NCI-H2107 treated with DMSO at 0.1 percent for 48 hours (cell line): ENCODE results near the gene TMCC1.
A peak's percentile ranks its signal among the peaks of the same experiment; 100 is the strongest.

Source experiments
- DNase-seq: peaks from one replicate; lab custom pipeline; 2025; ENCODE audit not compliant: unreplicated experiment; lab: John Stamatoyannopoulos, UW

Gene TMCC1

GRCh38 chr3:129627350-129628168 lies 266.0 kb downstream of the TMCC1 start:
- DNase-seq: peak; percentile 89

- DNase-seq: no peak
Observed at GRCh38 chr3:129626744-129627349, 266.7 kb downstream of the TMCC1 start.

DNA sequence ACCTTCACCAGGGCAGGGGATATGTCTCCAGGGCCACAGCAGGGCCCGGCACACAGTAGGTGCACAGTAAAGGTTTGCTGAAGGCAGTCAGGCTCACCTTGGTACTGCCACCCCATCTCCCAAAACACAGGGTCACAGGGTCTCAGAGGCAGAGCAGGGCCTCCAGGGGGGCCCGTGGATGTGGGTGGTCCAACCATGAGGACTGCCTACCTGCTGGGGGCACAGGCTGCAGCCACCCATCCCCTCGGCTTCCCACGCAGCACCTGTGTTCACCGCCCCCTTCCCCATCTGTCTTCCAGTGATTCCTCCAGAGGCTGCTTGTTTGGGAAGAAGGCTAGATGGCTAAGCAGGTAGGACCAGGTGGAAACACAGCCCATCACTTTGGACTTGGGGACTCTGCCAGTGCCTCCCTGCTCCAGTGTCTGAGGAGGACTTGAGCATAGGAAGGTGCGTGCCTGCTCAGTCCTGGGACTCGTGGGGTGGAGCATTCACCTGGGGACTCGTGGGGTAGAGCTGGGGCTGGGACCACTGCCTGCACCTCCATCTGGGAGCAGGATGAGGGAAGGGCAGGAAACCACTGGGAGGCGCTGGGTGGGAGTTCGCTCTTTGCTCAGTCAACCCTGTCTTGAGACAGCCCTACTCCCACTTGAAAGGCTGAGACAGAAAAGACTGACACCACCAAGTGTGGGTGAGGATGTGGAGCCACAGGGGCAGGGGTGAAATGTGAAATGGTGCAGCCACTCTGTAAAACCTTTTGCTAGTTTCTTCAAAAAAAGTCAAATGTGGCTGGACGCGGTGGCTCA lies 268.2 kb downstream of the TMCC1 start:
- no peak for DNase-seq

DNA sequence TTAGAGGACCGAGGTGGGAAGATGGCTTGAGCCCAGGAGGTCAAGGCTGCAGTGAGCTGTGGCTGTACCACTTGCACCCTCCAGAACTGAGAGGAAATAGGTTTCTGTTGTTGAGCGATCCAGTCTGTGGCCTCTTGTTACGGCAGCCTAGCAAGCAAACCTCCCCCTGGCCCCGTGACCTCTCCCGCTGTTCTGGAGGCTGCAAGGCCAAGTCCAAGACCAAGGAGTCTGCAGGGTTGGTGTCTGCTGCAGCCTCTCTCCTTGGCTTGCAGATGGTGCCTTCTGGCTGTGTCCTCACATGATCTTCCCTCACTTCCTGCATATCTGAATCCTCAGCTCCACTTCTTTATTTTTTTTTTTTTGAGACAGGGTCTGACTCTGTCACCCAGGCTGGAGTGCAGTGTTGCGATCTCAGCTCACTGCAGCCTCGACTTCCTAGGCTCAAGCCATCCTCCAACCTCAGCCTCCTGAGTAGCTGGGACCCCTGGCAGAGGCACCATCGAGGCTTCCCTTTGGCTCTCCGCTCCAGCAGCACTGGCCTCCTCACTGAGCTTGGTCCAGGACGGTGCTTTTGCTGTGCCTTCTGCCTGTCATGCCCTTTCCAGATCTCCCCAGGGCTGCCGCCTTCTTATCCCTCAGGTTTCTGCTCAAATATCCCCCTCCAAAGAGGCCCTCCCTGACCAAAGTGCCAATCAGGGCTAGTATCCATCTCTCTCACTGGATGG lies 269.0 kb downstream of the TMCC1 start:
- DNase-seq: no peak

DNA sequence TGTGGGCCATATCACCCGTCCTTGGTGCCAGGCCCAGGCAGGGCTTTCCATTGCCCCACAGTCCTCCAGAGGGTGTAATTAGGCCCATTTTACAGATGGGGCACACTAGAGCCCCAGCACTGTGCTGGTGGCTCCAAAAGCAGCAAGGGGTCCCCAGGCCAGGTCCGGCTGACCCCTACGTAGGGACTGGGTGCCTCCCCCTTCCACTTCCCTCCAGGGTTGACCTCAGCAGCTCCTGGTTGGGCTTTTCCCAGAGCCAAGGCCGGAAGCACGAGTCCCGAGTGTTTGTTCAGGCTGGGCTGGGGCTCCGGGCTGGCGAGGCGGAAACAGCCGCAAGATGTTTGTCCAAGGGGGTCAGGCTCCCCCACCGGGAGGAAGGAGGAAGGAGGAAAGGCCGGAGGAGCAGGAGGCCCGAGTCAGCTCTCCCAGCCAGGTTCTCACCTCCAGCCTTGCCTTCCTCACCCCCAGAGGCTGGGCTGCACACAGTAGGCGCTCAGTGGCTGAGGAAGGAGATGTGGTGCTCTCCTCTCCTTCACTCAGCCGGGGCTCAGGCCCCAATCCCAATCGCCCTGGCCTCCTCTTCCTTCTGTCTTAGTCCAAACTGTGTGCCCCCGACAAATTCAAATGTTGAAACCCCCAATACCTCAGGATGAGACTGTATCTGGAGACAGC lies 269.9 kb downstream of the TMCC1 start:
- no peak for DNase-seq

- DNase-seq: no peak
Observed at GRCh38 chr3:129622933-129623332, 270.6 kb downstream of the TMCC1 start.

- DNase-seq: no peak
Observed at GRCh38 chr3:129622226-129622874, 271.2 kb downstream of the TMCC1 start.

- no peak for DNase-seq
Observed at GRCh38 chr3:129621626-129622225, 271.8 kb downstream of the TMCC1 start.

DNA sequence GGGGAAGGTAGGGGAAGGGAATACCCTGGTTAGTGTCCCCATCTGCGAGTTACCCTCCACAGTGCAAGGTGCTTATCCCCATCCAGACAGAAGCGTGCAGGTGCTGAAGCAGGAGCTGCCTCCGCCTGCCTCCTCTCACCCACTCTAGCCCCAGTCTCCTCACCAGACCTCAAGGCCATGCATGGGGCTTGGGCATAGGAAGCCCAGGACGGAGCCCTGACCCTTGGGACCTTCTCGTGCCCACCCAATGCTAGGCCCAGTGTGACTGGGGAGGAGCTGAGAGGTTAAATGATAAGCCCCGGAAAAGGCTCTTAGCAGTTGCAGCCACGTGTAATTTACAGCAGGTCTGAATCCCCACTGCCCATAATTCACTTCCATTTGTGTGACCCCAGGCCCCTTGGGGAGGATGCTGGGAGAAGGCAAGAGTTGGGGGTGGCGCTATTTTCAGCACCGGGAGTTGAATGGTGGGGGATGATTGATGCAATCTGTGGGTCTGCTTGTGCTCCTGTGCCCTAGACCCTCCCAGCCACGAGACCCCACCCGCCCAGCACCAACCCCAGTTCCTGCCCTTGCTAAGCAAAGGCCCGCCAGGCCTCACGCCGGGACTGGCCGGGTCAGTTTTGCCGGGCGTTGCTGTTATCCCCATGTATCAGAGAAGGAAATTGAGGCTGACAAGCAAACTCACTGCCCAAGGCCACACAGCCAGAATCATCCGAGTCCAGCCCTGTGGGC lies 272.5 kb downstream of the TMCC1 start:
- no peak for DNase-seq

DNA sequence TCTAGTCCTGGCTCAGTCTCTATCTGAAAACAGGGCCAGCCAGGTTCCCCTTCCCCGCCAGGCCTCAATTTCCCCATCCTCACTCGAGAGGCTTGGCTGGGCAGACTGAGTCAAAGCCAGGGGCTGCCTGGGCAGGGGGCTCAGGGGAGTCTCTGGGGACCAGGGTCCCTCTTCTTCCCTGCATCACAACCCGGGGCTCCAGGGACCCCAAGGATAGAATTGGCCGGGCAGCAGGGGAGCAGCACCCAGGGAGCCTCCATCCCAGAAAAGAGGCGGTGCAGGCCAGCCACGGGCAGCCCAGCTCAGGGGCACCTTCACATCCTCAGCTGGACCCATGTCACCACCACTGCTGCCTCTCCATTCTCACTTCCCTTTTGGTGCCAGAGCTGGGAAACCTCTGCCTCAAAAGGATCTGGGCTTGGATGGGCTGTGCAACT lies 273.8 kb downstream of the TMCC1 start:
- DNase-seq: no peak

DNA sequence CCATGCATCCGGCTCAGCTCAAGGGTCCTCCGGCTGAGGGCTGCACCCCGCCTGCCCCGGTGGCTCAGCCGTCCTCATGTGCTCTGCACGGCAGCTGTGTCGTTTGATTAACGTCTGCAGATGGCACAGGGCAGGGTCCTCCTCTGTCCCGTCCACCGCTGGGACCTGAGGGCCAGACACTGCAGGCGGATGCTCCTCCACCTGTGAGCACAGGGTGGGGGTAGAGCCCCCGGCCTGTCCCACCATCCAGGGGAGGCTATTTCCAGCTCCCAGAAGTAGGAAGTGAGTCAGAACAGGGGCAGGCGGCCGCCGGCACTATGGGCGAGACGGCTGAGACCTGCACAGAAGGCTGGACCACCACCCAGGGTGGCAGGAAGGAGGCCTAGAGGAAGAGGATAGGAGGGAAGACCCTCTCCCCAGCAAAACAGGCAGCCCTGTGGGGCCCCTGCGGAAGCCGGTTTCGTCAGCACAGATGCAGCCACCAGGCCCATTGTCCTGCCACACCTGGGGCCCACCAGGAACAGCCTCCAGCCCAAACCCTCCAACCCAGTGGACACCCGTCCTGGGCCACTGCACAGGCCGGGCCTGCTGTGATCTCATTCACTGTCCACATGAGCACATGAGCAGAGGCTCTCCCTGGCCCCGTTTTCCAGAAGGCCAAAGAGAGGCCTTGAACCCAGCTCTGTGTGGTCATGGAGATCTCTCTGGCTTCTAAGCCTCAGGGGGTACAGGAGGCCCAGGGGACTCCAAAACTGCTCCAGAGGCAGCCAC lies 274.4 kb downstream of the TMCC1 start:
- no peak for DNase-seq

- DNase-seq: no peak
Observed at GRCh38 chr3:129618186-129618820, 275.2 kb downstream of the TMCC1 start.

DNA sequence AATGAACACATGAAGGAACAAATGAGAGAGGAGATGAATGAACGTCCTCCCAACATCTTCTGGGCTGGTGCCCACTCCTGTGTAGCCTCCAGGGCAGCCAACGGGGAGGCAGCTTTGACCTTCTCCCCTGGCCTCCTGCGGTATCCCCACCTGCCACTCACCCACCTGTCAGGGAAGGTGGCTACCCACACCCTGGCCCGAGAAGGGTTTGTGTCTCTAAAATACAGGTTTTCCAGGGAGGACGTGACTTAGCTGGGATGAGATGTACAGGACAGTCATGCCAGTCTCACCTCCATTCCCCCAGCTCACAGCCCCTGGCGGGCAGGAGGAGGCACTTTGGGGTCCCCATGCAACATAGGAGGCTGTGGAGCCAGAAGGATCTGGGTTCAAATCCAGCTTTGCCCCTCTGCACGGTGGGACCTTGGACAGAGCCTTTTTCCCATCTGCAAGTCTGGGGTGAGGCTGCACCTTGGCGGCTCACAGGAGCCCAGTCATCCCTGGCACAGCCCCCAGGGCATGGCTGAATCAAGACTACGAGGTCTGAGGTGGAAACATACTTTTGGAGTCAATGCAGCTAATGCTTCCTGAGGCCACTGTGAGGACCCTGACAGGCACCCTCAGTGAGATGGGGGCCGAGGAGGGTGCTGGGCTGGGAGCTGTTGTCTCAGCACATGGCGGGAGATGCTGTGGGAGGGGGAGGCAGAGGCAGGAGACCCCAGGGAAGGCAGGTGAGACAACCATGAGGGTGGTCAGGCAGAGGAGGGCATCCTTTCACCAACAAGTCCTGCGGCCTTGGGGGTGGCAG lies 275.9 kb downstream of the TMCC1 start:
- no peak for DNase-seq

GRCh38 chr3:129616713-129617112 lies 276.8 kb downstream of the TMCC1 start:
- no peak for DNase-seq

GRCh38 chr3:129616291-129616690 lies 277.2 kb downstream of the TMCC1 start:
- no peak for DNase-seq

DNA sequence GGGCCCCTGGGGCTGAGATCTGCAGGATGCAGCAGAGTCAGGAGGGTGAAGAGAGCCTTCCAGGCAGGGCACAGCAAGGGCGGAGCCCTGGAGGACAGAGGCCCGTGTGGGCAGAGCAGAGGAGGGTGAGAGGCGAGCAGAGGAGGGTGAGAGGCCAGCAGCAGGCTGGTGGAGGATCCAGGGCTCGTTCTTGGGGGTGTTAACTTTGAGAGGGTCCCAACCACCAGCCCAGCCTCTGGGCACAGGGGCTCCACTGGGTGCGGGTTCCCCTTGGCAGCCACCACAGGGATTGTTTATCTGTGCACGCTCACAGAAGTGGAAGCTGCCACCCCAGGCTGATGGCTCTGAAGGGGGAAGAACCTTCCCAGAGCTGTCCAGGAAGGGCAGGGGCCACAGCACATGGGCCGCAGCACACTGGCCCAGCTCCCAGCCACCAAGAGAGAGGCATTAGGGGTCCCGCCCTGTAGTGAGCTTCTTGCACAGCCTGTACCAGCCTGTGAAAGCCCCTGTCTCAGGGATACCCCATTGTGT lies 277.7 kb downstream of the TMCC1 start:
- DNase-seq: no peak

DNA sequence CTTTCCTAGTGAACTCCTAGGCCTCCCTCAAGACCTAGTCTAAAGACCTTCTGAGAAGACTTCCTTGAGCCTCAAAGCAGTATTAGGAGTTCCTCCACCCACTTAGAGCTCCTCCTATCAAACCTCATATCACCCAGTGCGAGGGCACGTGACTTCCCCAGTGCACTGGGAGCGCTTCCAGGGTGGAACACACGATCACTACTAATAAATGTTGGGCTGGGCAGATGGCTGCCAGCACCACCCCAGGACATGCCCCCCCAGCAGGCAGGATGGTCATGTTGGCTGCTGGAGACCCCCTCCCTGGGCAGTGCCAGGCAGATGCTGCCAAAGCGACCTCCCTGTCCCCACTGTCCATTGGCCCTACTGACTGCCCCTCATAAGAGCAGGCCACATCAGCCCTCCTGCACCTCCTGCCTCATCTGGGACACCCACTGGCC lies 278.6 kb downstream of the TMCC1 start:
- no peak for DNase-seq
